ENCODE measurements around the gene PPP1R14D.

DNA sequence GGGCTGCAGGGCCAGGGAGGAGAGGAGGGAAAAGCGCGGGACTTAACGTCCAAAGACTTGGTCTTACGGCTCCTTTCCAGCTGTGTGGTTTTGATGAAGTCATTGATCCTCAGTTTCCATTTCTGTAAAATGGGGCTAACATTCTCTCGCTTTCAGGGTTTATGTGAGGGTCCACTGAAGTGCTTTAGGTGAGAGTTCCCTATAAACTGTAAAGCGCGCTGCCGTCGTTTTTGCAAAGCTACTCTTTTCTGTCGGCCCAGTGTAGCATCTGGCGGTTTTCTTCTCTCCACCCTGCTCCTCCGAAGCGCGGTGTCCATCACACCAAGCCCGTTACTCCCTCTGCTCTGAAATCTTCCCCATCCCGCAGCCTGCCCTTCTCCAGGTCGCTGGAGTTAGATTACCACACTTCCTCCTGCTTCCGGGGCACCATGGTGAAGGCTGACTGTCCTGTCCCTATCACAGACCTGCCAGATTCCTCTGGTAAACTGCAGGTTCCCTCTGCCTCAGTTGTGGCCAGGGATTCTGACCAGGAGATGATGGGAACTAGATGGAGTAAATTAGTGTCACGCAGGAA lies 20.5 kb downstream of the PPP1R14D start:
- TF ChIP-seq, protein P1, sequence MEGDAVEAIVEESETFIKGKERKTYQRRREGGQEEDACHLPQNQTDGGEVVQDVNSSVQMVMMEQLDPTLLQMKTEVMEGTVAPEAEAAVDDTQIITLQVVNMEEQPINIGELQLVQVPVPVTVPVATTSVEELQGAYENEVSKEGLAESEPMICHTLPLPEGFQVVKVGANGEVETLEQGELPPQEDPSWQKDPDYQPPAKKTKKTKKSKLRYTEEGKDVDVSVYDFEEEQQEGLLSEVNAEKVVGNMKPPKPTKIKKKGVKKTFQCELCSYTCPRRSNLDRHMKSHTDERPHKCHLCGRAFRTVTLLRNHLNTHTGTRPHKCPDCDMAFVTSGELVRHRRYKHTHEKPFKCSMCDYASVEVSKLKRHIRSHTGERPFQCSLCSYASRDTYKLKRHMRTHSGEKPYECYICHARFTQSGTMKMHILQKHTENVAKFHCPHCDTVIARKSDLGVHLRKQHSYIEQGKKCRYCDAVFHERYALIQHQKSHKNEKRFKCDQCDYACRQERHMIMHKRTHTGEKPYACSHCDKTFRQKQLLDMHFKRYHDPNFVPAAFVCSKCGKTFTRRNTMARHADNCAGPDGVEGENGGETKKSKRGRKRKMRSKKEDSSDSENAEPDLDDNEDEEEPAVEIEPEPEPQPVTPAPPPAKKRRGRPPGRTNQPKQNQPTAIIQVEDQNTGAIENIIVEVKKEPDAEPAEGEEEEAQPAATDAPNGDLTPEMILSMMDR (IDR thresholded peaks at IDR 0.05 in 8 of 11, conservative IDR thresholded peaks at IDR 0.05 in 3 of 11) = no peak
- TF ChIP-seq POLR2A (IDR thresholded peaks at IDR 0.05) = no peak

All from spleen (tissue), 7 donors.